ENCODE results near the gene PACSIN1.

PACSIN1 gene

DNA sequence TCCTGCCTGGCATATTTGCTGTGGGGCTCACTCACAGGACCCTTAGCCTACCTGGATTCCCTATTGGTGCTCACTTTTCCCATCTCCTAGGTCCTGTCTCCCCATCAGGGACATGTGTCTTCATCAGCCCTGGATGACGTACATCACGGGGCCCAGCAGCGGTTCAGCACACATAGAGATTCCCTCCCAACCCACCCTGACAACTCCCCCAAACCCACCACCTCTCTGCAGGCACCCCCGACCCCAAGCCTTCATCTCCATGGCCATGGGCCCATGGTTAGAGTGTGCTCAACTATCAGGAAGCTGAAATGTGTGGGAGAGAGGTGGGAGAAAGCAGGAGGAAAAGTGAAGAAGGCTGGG, 115.7 kb downstream of the PACSIN1 start:
- no peak for DNase-seq (ENCODE audit: low spot score)

GRCh38 chr6:34583461-34583860, 117.6 kb downstream of the PACSIN1 start:
- no peak for DNase-seq (ENCODE audit: low spot score)

- DNase-seq (ENCODE audit: low spot score) = no peak
These were observed 118.2 kb downstream of the PACSIN1 start for GRCh38 chr6:34583861-34584604.

GRCh38 chr6:34584694-34585093, 118.8 kb downstream of the PACSIN1 start:
- DNase-seq (ENCODE audit: low spot score) = no peak
